Vagina (tissue), 2 donors: ENCODE data around the gene TIMP3. TPM values are rescaled to one million over a fixed set of nuclear protein-coding genes. Genes with fewer than 3 reads are reported as not detected.

ENCODE experiments used
- DNase-seq, 2 donors: peaks; one replicate each; pipeline ENCODE4 v3.0.0-alpha.2; 2017; ENCODE audit errors: extremely low spot score in 2 of 2
- H3K27ac ChIP-seq: fragments of 200-600 bp; sonication (generic); one replicate; pipeline ENCODE4 v1.5.1; 2019
- H3K27me3 ChIP-seq: fragments of 200-600 bp; sonication (generic); one replicate; pipeline ENCODE4 v1.5.1; 2019
- H3K36me3 ChIP-seq, 2 donors: fragments of 200-600 bp; sonication (generic); one replicate each; pipeline ENCODE4 v1.5.1; 2017 to 2019
- H3K4me1 ChIP-seq: fragments of 200-600 bp; sonication (generic); one replicate; pipeline ENCODE4 v1.5.1; 2019
- H3K4me3 ChIP-seq, 2 donors: fragments of 200-600 bp; sonication (generic); 1 replicate in 1 of 2; 2 replicates in 1 of 2; pipeline ENCODE4 v1.5.1; 2016 to 2019
- H3K9me3 ChIP-seq: fragments of 200-600 bp; sonication (generic); one replicate; pipeline ENCODE4 v1.5.1; 2019
- CTCF ChIP-seq, 3 experiments: fragments of 450-650 bp in 2 of 3; fragments of 200-600 bp in 1 of 3; sonication (generic) in 1 of 3; IDR thresholded peaks; one replicate each; pipeline ENCODE4 v1.5.1; 2017 to 2019; ENCODE audit warnings: antibody characterized with exemption in 3 of 3, mild to moderate bottlenecking in 2 of 3, moderate library complexity in 2 of 3
- POLR2A ChIP-seq, 2 donors: fragments of 450-650 bp; IDR thresholded peaks; one replicate each; pipeline ENCODE4 v1.6.1; 2017; ENCODE audit warnings: antibody characterized with exemption in 2 of 2, mild to moderate bottlenecking in 2 of 2, moderate library complexity in 2 of 2
- POLR2AphosphoS5 ChIP-seq, 2 donors: sonication (generic); formaldehyde crosslinking; IDR thresholded peaks; one replicate each; pipeline ENCODE4 v1.9.0; 2017; ENCODE audit warnings: antibody characterized with exemption in 2 of 2, mild to moderate bottlenecking in 2 of 2, low read depth in 1 of 2; ENCODE audit not compliant: insufficient read depth in 1 of 2
- intact Hi-C: fragments of 100-400 bp; cut with DNase I; formaldehyde crosslinking; loops from one replicate; pipeline ENCODE4 v1.15.1; 2023
- total RNA-seq: library from RNA; depleted of rRNA; stranded (reverse); fragments of >200 nt; gene quantifications from one replicate; pipeline ENCODE4 v1.2.3, GENCODE V29; 2016

Gene TIMP3
- total RNA-seq, 1 donor from 2014 or later: 262 TPM

GRCh38 chr22:32803020-32803737 lies 1.7 kb downstream of the TIMP3 start:
- peak overlapping the region; percentile 81 to 83 for H3K4me3 ChIP-seq
- no peak for DNase-seq
- intact Hi-C loops: loop anchor here (5.0 to 10.0 kb wide), 5 partner anchors 34 to 192 kb away; no protein-coding TSS in a partner anchor
- no peaks in the 10 kb centered on the region for H3K27me3 ChIP-seq
- peak overlapping the region; percentile 95 for H3K27ac ChIP-seq
- no peaks in the 10 kb centered on the region for H3K9me3 ChIP-seq
- no peaks in the 10 kb centered on the region for H3K36me3 ChIP-seq
- TF ChIP-seq POLR2AphosphoS5 (IDR thresholded peaks at IDR 0.05; ENCODE audit: insufficient read depth in 1 of 2, low read depth in 1 of 2) (peak in 1 of 2 donors; percentile 69), CTCF (IDR thresholded peaks at IDR 0.05) (no peak)
- H3K4me1 ChIP-seq: peaks cover 61% of the 10 kb centered on the region

- Histone ChIP-seq H3K27ac (peak overlapping the region; percentile 95), H3K27me3 (no peaks in the 10 kb centered on the region), H3K4me3 (peak overlapping the region; percentile 81 to 83), H3K4me1 (peaks cover 68% of the 10 kb centered on the region), H3K36me3 (no peaks in the 10 kb centered on the region), H3K9me3 (no peaks in the 10 kb centered on the region)
- intact Hi-C loops: loop anchor here (5.0 to 10.0 kb wide), 5 partner anchors 33 to 191 kb away; no protein-coding TSS in a partner anchor
- TF ChIP-seq CTCF (IDR thresholded peaks at IDR 0.05): no peak
- TF ChIP-seq POLR2AphosphoS5 (IDR thresholded peaks at IDR 0.05; ENCODE audit: insufficient read depth in 1 of 2, low read depth in 1 of 2): no peak
- TF ChIP-seq POLR2A (IDR thresholded peaks at IDR 0.05): no peak
- no peak for DNase-seq
Measured at GRCh38 chr22:32803738-32804435, 2.4 kb downstream of the TIMP3 start.

GRCh38 chr22:32804531-32805360 lies 3.2 kb downstream of the TIMP3 start:
- H3K27me3 ChIP-seq: no peaks in the 10 kb centered on the region
- intact Hi-C loops: loop anchor here (5.0 to 10.0 kb wide), 5 partner anchors 33 to 190 kb away; no protein-coding TSS in a partner anchor
- no peaks in the 10 kb centered on the region for H3K9me3 ChIP-seq
- no peak for DNase-seq
- peak overlapping the region; percentile 95 for H3K27ac ChIP-seq
- H3K4me1 ChIP-seq: peaks cover 77% of the 10 kb centered on the region
- TF ChIP-seq CTCF (IDR thresholded peaks at IDR 0.05) (no peak), POLR2AphosphoS5 (IDR thresholded peaks at IDR 0.05; ENCODE audit: insufficient read depth in 1 of 2, low read depth in 1 of 2) (peak in 1 of 2 donors; percentile 12), POLR2A (IDR thresholded peaks at IDR 0.05) (no peak)
- peak overlapping the region; percentile 81 to 83 for H3K4me3 ChIP-seq
- no peaks in the 10 kb centered on the region for H3K36me3 ChIP-seq

- no peaks in the 10 kb centered on the region for H3K9me3 ChIP-seq
- no peak for TF ChIP-seq CTCF (IDR thresholded peaks at IDR 0.05)
- TF ChIP-seq POLR2A (IDR thresholded peaks at IDR 0.05): no peak
- no peak for TF ChIP-seq POLR2AphosphoS5 (IDR thresholded peaks at IDR 0.05; ENCODE audit: insufficient read depth in 1 of 2, low read depth in 1 of 2)
- DNase-seq: no peak
- no peaks in the 10 kb centered on the region for H3K36me3 ChIP-seq
- peaks cover 83% of the 10 kb centered on the region for H3K4me1 ChIP-seq
- H3K4me3 ChIP-seq: peak overlapping the region; percentile 81 to 83
- no peaks in the 10 kb centered on the region for H3K27me3 ChIP-seq
- intact Hi-C loops: loop anchor here (10.0 kb wide), 2 partner anchors 119 to 189 kb away; no protein-coding TSS in a partner anchor
- H3K27ac ChIP-seq: peak overlapping the region; percentile 95
Measured at GRCh38 chr22:32805361-32805881, 3.9 kb downstream of the TIMP3 start.
